SK-N-MC (cell line): ENCODE data around the gene BRIP1.

Source experiments
- EZH2 ChIP-seq: fragments of 200-600 bp; sonication (generic); IDR thresholded peaks from one replicate; pipeline ENCODE4 v1.6.1; 2017; ENCODE audit warnings: antibody characterized with exemption
- FOXP2 ChIP-seq: optimal IDR thresholded peaks from 2 replicates; pipeline ENCODE3; 2011; ENCODE audit warnings: mild to moderate bottlenecking, moderate library complexity; ENCODE audit not compliant: insufficient read depth; ENCODE audit errors: extremely low read length, control extremely low read depth
- POLR2AphosphoS5 ChIP-seq: IDR thresholded peaks from 2 replicates; pipeline ENCODE4 v1.6.1; 2012; ENCODE audit warnings: mild to moderate bottlenecking, low read depth, low read length, borderline replicate concordance

DNA sequence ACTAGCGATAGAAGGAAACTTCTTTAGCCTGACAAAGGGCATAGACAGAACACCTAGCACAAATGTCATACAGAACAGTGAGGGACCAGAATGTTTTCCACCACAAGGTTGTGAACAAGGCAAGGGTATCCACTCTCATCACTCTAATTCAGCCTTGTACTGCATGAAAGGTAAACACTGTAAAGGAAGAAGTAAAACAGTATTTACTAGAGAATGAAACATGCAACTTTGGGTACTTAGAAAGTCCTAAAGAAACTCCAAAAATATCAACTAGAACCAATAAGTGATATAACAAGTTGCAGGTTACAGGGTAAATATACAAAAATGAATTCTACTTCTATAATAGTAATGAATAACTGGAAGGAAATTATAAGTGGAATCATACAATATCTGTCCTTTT, 32.2 kb downstream of the BRIP1 start:
- TF ChIP-seq EZH2, result no peak
- TF ChIP-seq POLR2AphosphoS5, result no peak
- no peak for TF ChIP-seq FOXP2
